Measurements from ENCODE around the gene SEC23A.
"Not testable (repeated sequence)": the region's sequence is repeated elsewhere in the genome, so short reads cannot be mapped to it uniquely, and the experiment has no call there.

The SEC23A gene

DNA sequence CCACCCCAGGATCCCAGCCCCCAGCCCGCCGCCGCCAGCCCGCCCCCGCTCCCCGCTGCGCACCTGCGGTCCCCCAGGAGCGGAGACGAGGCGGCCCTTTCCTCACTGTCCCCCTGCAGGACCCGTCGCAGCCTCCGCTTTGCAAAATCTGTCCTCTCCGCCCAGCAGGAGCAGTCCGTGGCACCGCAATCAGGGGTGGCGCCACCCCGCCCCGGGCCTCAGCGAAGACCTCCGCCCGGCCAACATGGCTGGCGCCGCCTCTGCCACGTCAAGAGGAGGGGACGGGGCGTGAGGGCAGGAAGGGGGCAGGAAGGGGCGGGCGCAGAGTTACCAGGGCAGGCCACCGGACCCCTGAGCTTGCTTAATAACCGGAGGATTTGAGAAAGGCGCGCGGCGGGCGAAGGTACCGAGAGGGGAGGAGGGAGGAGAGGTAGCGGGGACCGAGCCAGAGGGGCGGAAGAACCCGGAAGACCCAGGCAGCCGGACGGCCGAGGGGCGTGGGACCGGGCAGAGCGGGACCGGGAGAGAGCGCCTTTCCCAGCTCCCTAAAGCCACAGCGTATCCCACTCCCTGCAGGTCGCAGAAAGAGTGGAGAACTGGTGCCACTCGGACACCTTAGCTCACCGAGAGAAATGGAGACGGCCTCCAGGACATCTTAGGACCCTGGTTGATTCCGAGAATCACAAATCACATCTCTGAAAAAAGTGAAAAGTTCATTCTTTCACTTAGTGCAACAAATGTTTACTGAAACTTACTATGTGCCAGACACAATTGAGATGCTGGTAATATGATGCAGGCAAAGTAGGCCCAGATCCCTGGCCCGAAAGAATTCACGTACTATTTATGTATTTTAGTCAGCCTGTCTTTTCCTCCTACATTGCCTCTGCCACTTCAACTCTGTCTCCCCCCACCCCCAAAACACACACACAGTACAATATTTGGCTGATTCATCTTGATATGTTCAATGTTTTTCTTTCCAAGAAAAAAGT is at the start of gene SEC23A:
Gene SEC23A (minus strand): TSS at position 267 of the 989 bp plus-strand sequence. CDS start 7,117 bp downstream, outside the sequence.
- no peak for TF ChIP-seq CTCF (IDR thresholded peaks at IDR 0.05)
- DNase-seq (ENCODE audit: low spot score), result peak; percentile 94

GRCh38 chr14:39145266-39145966 is 42.4 kb upstream of the SEC23A start:
- no peak for DNase-seq (ENCODE audit: low spot score)
- Histone ChIP-seq H3K4me3 (no peak overlapping the region), H3K27ac (no peak overlapping the region)
- TF ChIP-seq CTCF (IDR thresholded peaks at IDR 0.05), result no peak

More for the DNA sequence above, at the start of gene SEC23A:
- peak within 1 kb of the TSS; percentile 100 for H3K4me3 ChIP-seq
- peak within 1 kb of the TSS; percentile 99 to 100 for H3K27ac ChIP-seq

DNA sequence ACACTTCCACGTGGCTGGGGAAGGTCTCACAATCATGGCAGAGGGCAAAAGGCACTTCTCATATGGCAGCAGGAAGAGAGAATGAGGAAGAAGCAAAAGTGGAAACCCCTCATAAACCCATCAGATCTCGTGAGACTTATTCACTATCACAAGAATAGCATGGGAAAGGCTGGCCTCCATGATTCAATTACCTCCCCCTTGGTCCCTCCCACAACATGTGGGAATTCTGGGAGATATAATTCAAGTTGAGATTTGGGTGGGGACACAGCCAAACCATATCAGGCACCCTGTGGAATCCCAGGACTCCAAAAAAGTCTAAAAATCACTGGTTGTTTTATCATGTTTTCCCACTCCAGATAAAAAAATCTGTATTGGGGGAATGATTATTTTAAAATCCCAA is 40.2 kb upstream of the SEC23A start:
- H3K27ac ChIP-seq; H3K4me3 ChIP-seq; DNase-seq (ENCODE audit: low spot score): not testable (repeated sequence)

DNA sequence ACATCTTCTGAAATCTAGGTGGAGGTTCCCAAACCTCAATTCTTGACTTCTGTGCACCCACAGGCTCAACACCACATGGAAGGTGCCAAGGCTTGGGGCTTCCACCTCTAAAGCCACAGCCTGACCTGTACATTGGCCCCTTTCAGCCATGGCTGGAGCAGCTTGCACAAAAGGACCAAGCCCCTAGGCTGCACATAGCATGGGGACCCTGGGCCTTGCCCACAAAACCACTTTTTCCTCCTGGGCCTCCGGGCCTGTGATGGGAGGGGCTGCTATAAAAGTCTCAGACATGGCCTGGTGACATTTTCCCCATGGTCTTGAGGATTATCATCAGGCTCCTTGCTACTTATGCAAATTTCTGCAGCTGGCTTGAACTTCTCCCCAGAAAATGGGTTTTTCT is 38.6 kb upstream of the SEC23A start:
- DNase-seq (ENCODE audit: low spot score); H3K4me3 ChIP-seq; H3K27ac ChIP-seq: not testable (repeated sequence)

DNA sequence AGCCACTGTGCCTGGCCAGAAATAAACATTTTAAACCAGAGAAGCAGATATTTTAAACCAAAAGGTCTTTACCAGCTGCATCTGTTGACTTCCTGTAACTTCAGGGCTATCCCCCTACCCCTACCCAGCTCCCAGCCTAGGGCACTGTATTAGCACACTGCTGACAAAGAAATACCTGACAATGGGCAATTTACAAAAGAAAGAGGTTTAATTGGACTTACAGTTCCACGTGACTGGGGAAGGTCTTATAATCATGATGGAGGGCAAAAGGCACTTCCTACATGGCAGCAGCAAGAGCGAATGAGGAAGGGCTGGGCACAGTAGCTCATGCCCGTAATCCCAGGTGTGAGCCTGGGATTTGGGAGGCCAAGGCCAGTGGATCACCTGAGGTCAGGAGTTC is 37.1 kb upstream of the SEC23A start:
- Histone ChIP-seq H3K27ac (no peak overlapping the region), H3K4me3 (no peak overlapping the region)
- TF ChIP-seq CTCF (IDR thresholded peaks at IDR 0.05), result no peak
- DNase-seq (ENCODE audit: low spot score), result no peak

GRCh38 chr14:39138440-39138839 is 35.4 kb upstream of the SEC23A start:
- Histone ChIP-seq H3K4me3 (no peak overlapping the region), H3K27ac (no peak overlapping the region)
- DNase-seq (ENCODE audit: low spot score), result no peak
- TF ChIP-seq CTCF (IDR thresholded peaks at IDR 0.05), result no peak

GRCh38 chr14:39137835-39138234 is 34.8 kb upstream of the SEC23A start:
- H3K27ac ChIP-seq; H3K4me3 ChIP-seq; DNase-seq (ENCODE audit: low spot score): not testable (repeated sequence)

- Histone ChIP-seq H3K27ac (no peak overlapping the region), H3K4me3 (no peak overlapping the region)
- no peak for TF ChIP-seq CTCF (IDR thresholded peaks at IDR 0.05)
- no peak for DNase-seq (ENCODE audit: low spot score)
Observed at GRCh38 chr14:39122330-39123138, 19.5 kb upstream of the SEC23A start.
